Measurements from ENCODE around the gene RNF157. TPM values are rescaled to one million over a fixed set of nuclear protein-coding genes. Genes with fewer than 3 reads are reported as not detected.

The RNF157 gene
- polyA plus RNA-seq, 10 donors = 5.6 to 15.7 (median 9.8) TPM

- DNase-seq = no peak
These were observed 82.5 kb downstream of the RNF157 start for GRCh38 chr17:76157759-76158158.

- DNase-seq = no peak
These were observed 83.7 kb downstream of the RNF157 start for GRCh38 chr17:76156662-76156991.

DNA sequence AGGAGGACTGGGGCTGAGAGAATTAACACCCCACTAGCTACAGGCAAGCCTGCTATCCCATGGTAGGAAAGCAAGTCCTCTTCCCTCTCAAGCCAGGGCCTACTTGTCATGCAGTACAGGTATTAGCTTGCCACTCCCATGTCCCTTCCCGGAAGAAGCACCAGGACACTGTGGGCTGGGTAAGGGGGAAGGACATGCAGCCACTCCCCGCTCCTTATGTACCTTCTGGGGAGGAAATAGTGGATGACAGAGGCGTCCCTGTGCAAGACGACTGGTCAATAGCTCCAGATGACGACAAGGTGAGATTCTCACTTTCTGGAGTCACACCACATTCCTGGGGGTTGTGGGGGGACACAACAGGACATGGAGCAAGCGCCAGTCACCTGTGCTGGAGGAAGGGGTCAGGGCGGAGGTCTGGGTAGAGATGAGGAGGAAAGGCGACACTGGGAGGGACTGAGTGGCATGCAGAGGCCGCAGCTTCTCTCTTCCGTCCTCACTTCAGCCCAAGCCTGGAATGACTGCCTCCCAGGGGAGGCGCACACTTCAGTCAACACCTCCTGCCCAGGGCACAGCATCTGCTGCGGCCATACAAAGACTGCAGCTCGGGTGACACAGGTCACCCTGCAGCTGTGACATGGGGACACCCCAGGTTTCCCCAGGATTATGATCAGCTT lies 84.2 kb downstream of the RNF157 start:
- no peak for DNase-seq

GRCh38 chr17:76154936-76155845 lies 85.1 kb downstream of the RNF157 start:
- DNase-seq = no peak

DNA sequence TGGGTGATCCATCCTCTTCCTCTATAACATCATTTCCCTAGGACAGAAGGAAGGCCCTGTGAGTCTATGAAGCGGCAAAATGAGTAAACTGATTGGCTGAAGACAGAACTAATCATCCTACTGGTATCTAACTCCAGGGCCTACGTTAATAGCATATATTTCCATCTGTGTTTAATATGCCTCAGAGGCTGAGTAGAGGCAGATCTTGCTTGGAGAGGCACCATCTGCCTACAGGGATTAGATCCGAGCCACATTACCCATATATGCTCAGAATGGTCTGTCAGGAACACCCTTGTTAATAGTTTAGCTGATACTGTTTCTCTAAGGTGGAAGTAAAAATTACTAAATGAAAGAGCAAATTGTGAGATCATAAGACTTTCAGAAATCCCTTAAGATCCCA lies 86.0 kb downstream of the RNF157 start:
- DNase-seq = no peak

DNA sequence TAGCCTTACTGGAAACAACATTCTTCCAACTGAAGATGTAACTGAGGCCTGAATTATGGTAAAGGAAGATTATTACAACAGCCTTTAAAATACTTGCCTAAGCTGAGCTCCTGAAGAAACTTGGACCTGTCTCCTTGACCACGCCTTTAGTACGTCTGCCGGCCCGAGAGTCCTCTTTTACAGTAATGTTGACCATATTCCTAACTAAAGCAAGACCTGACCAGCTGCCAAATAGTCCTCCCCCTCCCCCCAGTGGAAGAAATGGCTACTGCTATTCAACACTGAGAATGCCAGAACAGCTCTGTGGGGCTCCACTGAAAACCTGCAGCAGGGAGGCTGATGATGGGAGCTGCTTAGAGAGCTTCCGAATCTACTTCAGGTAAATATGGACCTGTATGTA lies 86.7 kb downstream of the RNF157 start:
- peak in 2 of 3 donors; percentile 45 to 67 for DNase-seq

- DNase-seq = no peak
These were observed 87.1 kb downstream of the RNF157 start for GRCh38 chr17:76153202-76153601.

DNA sequence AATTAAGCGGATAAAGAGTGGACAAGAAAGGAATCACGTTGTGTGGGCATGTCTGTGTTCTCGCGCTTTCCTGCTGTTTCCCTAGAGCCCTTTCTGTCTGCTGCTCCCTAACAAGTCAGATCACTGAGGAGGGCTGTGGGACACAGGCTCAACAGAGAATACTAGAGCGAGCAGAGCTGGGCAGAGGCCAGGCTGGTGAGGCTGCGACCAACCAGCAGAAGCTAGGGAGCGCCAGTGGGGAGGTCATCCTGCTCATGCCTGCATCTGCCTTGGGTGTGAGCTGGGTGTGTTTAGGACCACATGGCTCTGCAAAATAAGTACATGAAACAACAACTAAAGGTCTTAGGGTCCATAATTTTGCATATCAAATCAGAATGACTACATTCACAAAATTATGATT lies 87.7 kb downstream of the RNF157 start:
- no peak for DNase-seq

DNA sequence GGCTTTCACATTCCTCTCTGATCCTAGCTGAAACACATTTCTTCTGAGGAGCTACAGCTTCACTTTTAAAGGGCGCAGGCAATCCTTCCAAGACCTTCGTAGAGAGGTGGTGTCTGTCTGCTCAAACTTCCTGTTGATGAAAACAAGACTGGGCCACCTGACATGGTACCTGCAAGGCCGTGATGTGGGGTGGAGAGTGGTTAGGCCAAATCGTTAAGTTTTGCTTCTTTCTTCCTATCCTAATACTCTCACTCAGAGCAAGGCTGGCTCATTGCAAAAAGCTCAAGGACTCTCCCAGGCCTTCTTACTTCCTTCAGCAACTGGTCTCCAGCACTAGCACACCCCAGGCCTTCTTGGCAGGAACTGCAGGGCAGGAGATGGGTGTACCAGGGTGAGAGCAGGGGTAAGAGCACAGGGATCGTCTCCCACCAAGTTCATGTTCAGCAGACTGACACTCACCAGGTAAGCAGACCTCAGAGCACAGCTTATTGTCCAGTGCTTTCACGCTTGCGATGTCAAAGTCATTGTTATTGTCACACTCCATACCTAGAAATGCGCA lies 88.3 kb downstream of the RNF157 start:
- no peak for DNase-seq

DNA sequence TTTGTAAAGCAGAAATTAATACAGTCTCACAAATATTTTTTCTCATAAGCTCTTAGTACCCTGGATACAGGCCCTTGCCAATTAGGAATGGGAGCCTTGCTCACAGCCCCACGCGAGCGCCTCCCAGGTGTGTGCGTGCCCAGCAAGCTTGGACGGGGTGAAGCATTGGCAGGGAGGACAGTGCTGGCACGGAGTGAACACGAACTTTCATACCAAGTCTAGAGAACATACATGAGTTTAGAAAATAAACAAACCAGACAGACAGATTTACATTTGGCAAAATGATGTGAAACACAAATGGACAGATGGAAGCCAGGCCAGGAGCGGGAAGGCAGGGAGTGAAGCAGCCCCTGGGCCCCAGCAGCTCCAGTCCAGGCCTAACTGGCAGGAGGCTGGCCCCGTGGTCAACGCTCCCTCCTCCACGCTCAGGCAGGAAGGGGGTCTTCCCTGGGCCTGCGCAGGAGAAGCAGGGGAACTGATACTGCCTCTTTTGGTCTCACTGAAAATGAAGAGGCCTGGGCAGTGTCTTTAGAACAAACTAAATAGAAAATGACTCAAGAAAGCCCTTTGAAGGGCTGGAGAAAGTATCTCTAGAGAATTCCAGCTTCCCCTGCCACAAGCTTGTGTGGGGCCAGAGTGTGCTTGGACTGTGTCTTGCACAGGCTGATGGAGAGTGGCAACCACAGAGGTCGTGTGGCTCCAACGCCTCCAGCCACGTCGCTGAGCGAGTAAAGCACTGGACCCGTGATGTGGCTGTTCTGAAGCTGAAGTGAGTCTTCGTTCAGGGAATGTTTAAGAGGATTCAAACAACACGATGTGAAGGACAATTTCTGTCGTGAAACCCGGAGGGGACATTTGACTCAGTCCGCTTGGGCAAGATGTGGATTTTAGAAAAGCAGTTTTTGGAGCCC lies 89.3 kb downstream of the RNF157 start:
- no peak for DNase-seq

DNA sequence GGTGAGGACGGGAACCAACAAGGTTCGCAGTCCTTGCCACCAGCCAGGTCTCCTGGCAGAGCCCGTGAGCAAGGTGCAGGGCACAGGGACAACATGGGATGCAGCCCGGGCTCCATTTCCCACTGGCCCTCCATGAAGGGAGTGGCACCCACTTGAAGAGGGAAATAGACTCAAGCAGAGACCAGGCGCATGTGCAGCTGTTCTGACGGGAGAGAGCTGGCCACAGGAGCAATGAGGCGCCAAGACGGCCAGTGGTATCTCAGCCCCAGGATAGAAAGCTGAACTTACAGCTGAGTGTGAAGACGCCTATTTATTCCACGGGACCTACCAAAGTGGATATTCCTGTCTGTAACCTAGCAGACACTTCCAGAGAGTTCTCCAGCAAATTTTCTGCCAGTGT lies 91.1 kb downstream of the RNF157 start:
- no peak for DNase-seq

- DNase-seq = no peak
These were observed 92.3 kb downstream of the RNF157 start for GRCh38 chr17:76148015-76148326.

- peak in 1 of 3 donors; percentile 57 for DNase-seq
These were observed 92.9 kb downstream of the RNF157 start for GRCh38 chr17:76147211-76148014.

DNA sequence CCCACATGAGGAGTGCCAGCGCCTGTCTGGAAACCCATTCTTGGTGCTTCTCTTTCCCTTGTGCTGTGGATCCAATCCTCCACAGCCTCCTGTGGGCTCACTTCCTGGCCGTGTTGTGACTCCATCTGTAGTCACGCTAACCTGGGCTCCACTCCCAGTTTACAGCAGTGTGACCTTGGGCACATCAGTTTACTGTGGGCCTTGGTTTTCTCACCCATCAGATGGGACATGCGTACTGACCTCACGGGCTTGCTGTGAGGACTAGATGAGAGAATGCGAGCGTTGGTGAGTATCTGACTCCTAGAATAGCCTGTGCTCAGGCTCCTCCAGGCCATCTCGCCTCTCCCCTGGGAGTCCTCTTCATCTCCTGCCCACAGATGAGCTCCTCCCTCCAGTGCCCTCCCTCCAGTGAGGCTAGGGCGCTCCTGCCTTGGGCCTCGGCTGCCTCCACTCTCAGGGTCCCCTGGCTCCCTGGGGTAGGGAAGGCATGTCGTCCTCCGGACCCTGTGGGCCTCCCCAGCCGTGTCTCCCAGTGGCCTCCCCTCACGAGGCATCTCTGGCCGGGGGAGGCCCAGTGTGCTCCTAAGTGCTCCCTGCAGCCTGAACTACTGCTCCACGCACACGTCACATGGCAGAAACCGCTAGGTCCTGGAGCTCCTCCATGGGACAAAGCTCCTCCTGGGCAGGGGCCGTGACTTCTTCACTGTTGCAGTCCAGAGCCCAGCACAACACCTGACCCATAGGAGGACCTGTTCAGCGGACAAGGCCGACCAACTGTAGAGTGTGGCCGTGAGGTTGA lies 94.0 kb downstream of the RNF157 start:
- DNase-seq = no peak

DNA sequence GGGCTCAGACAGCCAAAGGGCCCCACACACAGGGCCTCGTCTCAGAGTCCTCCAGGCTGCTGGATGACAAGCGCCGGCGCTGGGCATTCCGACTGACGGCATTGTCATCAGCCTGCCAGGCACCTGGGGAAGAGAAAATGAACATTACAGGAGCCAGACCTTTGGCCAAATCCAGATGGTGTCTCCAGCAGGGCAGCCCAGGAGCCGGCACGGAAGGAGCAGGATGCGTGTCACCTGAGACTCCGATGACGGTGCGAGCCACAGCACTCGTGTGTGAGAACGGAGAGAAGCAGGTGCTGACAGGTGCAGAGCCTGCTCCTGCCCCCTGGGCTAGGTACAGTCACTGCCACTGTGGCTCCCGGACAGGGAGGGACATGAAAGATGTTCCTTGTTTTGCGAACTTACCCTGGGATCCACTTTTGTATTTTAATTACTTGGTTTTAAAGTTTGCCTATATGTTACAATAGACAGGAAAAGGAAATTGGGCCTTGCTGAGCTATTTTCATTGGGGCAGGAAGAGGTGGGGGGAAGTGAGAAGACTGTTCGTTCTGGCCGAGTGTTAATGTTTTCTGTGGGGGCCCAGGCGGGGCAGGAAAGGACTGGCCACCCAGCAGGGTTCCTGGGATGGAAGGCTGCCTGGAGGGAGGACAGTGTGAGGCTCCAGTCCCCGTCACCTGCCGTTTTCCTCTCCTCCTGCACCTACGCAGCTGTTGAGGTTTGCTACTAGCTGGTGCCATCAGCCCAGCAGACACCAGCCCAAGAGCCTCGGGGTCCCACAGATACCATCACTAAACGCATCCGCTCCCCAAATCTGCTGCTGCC lies 94.9 kb downstream of the RNF157 start:
- no peak for DNase-seq

DNA sequence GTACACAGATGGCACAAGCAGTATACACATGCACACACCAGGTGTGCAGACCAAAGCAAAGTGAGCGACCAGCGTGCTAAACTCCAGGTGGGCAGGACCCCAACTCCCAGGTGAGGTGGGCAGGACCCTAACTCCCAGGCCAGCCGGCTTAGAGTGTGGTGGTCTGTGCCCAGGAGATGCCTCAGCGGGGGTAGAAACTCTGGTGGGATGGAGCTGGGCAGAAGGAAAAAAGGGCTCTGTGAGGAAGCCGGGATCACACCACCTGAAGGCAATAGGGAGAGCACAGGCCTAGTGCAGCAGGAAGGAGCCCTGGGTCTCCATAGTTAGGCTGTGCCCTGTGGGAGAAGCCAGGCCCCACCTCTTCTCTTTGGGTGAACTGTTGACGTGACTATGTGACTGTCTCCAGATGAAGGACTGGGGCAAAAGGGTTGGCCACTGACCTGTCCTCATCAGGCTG lies 97.7 kb downstream of the RNF157 start:
- no peak for DNase-seq

- no peak for DNase-seq
These were observed 98.2 kb downstream of the RNF157 start for GRCh38 chr17:76142039-76142584.

DNA sequence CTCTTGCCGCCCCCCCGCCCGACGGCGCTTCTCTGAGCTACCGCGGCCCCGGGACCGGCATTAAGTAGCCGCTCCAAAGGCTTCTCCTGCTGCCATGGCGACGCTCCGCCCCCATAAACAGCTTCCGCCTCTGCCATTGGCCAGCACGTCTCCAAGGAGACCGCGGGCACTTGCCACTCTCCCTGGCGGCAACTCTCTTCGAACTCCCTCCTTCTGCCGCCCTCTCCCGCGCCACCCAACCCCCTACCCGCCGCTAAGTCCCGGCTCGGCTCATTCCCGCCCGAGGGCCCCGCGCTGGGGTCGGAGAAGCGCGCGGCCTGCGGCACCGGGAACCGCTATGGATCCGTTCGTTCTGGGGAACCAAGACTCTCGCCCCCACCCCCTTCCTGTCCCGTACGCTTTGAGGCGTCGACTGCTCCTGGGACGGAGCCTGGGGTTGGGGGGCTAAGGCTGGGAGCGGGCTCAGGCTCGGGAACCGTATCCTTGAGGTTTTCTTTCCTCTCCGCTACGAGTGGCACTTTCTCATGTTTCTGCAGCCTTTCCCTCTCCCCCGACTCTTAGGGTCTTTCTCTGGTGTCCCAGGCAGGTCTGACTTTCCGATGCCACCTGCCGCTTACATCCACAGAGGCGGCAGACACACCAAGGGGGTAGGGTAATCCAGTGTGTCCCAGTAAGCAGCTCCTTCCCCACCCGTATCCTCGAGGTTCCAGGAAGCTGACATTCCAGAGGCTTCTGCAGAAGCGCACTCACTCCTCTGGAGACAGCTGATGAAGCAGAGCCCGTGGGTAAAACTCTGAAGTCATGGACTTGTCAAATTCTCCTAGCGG lies 98.9 kb downstream of the RNF157 start, which contains the start of gene FOXJ1:
TSS of gene FOXJ1 (minus strand) at position 34 of the 827 bp plus-strand sequence. CDS start 850 bp downstream, outside the sequence.
- DNase-seq = peak; percentile 76 to 92 (median 87)
